ENCODE results near the gene RYR2. TPM values are rescaled to one million over a fixed set of nuclear protein-coding genes. Genes with fewer than 3 reads are reported as not detected.
"Not testable (repeated sequence)": the region's sequence is repeated elsewhere in the genome, so short reads cannot be mapped to it uniquely, and the experiment has no call there.

The RYR2 gene
- total RNA-seq, 2 donors from 2014 or later = 7.6 to 8.8 TPM

DNA sequence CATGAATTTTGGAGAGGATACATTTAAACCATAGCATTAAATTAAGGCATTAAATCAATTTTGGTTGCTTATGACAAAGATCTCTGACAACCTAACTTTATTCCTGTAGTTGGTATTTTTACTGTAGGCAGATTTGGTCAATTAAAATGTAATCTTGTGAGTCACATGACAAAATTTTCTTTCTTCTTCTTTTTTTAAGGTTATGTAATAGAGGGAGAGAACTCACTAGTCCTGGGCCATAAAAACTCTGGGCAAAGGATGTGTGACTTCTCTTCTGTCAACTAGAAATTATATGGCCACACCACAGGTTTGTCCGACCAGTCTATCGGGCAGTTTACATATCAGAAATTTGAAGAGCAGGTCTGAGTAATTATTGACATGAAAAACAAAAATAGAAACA, 181.4 kb downstream of the RYR2 start:
- intact Hi-C loops (cut with DNase I) = no loop called here

DNA sequence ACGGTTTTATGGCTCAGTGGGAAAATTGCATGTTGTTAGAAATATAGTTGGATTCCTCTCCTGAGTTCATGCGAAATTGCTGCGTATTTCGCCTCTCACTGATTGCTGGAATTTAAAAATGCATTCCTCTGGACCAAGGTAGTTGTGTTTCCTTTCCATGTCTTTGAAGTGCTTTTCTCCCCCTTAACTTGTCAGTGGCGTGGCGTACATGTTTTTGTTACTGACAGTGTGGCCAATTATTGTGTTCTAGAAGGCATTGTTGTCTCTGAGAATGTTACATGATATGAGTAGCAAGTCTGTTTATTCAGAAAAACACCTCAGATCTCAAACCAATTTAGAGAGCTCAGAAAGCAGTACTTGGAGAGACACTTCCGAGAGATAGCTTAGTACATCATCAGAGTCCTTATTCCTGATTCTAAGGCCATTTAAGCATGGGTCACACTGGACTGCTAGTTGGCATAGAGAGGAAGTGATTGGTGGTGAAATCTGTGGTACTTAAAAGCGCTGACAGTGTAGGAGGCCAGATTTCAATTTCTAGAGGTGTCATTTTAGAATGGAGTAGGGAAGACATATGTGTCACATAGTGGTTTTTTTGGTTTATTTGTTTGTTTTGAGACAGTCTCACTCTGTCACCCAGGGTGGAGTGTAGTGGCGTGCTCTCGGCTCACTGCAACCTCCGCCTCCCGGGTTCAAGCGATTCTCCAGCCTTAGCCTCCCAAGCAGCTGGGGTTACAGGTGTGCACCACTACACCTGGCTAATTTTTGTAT, 184.4 kb downstream of the RYR2 start:
- intact Hi-C loops (cut with DNase I) = no loop called here
- no peak for DNase-seq (ENCODE audit: low spot score)

More for the DNA sequence above, 181.4 kb downstream of the RYR2 start:
- DNase-seq (ENCODE audit: low spot score) = no peak

DNA sequence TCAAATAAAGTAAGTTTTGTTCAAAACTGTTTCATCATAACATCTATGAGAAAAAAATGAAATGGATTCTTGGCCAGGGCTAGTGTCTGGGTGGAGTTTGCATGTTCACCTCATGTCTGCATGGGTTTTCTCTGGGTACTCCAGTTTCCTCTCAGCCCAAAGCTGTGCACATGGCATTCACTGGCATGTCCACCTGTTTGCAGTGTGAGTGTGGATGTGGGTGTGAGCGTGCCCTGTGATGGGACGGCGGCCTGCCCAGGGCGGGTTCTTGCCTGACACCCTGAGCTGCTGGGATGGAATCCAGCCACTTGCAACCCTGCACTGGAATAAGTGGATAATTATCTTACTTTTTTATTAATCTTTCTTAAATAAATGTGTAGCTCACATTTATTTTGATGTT, 185.5 kb downstream of the RYR2 start:
- intact Hi-C loops (cut with DNase I) = no loop called here
- no peak for DNase-seq (ENCODE audit: low spot score)

DNA sequence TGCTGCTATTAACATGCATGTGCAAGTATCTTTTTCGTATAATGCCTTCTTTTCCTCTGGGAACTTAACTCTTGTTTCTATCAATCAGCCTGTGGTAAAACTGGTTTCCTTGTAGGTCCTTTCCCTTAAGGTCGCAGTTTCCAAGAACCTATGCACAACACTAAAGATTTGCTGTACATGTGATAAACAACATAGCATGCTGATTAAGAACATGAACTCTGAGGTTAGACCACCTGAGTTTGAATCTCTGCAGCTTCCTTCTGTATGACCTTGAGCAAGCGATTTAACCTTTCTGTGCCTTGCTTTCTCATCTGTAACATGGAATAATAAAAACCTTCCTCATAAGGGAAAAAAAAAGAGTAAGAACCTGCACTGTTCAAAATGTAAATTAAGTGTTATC, 186.4 kb downstream of the RYR2 start:
- no peak for DNase-seq (ENCODE audit: low spot score)
- intact Hi-C loops (cut with DNase I) = no loop called here

DNA sequence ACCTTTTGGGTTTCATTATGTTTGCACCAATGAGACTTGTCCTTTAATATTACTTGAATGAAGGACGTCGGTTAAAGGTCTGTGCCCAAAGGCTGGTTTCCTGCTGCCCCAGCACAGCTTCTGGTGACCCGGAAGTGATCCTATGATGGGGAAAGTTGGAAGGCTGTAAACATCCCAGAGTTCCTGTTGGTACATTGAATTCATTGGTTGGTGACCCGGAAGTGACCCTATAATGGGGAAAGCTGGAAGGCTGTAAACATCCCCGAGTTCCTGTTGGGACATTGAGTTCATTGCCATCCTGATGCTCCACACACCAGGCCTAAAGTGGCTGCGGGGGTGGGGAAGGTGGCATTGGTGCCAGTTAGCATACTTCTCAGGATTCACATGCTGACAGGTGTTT, 187.3 kb downstream of the RYR2 start:
- no peak for DNase-seq (ENCODE audit: low spot score)
- intact Hi-C loops (cut with DNase I) = no loop called here

DNA sequence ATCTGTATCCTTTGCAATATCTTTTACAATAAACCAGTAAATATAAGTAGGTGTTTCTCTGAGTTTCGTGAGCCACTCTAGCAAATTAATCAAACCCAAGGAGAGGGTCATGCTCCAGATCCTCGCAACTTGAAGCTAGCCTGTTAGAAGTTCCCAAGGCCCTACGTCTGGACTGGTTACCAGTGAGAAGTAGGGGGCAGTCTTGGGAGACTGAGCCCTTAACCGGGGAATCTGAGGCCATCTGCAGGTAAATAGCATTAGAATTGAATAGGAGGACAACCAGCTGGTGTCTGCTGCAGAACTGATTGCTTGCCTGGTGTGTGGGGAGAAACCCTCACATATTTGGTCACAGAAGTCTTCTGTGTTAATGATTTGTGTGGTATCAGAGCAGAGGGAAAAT, 190.5 kb downstream of the RYR2 start:
- intact Hi-C loops (cut with DNase I) = no loop called here
- no peak for DNase-seq (ENCODE audit: low spot score)

DNA sequence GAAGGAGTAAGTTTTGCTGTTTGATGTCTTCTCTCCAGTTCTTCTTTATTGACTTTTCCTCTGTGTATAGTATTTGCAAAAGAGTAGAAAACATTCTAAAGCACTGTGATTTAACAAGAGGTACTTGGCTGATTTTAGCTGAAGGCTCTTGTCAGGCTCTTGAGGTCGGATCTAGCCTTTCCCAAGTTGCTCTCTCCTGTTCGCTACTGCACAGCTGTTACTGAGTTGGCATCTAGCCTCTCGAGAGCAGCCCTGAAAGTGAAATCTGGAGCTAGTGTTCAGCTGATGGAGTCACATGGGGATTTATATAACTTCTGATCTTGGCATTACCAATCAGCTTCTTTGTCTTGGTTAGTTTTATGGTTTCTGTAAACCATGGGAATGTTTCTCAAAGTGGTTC, 193.1 kb downstream of the RYR2 start:
- no peak for DNase-seq (ENCODE audit: low spot score)
- intact Hi-C loops (cut with DNase I) = no loop called here

DNA sequence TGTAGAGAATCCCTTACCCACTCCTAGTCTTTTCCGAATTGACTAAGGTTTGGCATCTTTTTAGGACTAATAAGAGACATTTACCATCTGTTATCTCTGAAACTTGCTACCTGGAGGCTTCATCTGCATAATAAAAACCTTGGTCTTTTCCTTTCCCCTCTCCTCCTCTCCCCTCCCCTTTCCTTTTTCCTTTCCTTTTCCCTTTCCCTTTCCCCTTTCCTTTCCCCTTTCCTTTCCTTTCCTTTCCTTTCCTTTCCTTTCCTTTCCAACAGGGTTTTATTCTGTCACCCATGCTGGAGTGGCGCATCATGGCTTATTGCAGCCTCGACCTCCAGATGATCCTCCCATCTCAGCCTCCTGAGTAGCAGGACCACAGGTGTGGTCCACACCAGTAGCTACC, 195.7 kb downstream of the RYR2 start:
- DNase-seq (ENCODE audit: low spot score) = no peak
- intact Hi-C loops (cut with DNase I) = no loop called here

DNA sequence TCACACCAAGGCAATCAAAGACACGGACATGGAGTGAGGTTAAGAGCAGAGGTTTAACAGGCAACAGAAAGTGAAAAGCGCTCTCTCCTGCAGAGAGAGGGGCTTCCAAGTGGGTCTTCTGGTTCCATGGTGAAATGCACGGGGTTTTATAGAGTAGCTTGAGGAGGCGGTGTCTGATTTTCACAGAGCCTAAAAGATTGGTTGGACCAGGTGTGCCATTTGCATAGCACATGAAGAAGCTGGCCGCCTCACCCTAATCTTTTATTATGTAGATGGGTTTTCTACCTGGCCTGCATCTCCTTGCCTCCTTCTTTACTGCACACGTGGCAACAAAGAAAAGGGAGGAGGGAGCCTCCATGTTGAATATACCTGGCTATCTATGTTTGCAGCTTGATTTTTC, 197.3 kb downstream of the RYR2 start:
- intact Hi-C loops (cut with DNase I) = no loop called here
- DNase-seq (ENCODE audit: low spot score) = no peak

DNA sequence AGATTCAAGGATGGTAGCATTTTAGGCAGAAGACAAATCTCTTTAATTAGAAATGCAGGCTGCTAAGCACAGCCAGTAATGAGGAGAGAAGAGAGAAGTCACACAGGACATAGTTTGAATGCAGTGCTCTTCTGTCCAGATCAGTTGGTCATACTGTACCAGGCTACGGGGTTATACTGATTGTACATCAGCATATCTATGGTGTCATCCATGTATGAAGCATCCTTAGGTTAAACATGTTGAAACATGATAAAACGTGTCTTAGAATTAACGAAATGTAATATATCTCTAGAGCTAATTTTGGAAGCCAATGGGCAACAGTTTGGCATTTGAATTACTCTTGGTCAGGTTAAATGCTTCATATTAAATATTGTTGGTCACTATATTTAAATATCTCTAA, 199.1 kb downstream of the RYR2 start:
- intact Hi-C loops (cut with DNase I) = no loop called here
- no peak for DNase-seq (ENCODE audit: low spot score)

DNA sequence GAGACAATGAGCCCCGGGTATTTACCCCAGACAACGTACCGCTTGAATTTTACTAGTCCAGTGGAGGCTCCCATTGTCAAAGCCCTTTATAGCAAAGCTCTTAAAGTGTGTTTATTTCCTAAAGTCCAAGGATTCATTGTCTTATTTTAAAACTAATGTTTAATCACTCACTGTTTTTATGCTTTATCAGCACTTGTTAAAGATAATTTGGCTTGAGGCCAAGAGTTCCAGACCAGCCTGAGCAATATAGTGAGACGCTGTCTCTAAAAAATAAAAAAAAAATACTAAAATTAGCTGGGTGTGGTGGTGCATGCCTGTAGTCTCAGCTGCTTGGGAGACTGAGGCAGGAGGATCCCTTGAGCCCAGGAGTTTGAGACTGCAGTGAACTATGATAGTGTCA, 202.8 kb downstream of the RYR2 start:
- intact Hi-C loops (cut with DNase I) = no loop called here
- DNase-seq (ENCODE audit: low spot score) = no peak

DNA sequence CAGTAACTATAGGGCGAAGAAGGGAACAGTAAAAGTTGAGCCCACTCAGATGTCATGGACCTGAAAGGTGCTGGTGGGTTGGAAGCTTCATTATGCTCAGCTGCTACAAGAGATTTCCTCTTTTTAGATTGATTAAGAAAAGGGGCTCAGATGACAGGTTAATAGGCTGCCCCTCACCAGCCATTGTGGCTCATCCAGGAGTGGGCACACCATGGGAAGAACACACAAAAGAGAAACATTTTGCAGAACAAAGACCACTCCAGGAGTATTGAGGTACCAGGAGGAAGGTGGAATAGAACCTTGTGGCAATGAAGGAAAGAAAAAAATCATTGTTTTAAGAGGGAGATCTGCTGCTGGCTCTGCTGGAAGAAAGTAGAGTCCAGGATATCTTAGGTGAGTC, 205.5 kb downstream of the RYR2 start:
- intact Hi-C loops (cut with DNase I) = no loop called here

DNA sequence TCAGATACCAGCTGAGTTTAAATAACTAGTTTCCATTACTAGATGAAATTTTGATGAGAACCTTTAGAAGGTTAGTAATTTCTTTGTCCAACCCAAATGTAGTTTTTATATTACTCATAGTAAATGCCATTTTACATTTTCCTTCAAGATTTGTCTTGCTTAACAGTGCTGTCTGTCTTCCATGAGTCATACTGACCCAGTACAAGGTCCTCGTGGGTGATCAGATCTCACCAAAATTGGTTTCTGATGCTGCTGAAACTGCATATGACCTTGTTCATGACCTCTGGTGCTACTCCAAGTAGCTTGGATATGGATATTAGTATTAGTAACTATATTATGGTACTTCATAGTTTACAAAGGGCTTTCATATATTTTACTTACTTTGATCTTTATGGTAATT, 207.1 kb downstream of the RYR2 start:
- intact Hi-C loops (cut with DNase I) = no loop called here
- no peak for DNase-seq (ENCODE audit: low spot score)

More for the DNA sequence above, 205.5 kb downstream of the RYR2 start:
- no peak for DNase-seq (ENCODE audit: low spot score)

DNA sequence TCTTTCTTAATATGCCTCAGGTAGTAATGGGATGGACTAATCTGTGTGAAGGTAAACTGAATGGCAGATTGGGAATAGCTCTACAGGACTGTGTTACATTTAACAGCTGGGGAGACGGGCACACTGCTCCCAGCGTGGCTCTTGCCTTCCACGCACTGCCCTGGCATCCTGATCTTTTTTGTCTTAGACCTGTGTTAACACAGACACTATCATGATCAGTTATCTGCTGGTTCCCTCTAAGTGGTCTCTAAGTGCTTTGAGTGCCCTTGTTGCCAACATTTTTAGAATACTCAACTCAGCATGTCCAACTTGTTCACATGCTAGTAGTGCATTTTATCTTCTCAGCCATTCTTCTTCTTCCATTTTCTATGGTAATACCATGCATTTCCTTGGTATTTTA, 208.1 kb downstream of the RYR2 start:
- intact Hi-C loops (cut with DNase I) = no loop called here
- DNase-seq (ENCODE audit: low spot score) = no peak

DNA sequence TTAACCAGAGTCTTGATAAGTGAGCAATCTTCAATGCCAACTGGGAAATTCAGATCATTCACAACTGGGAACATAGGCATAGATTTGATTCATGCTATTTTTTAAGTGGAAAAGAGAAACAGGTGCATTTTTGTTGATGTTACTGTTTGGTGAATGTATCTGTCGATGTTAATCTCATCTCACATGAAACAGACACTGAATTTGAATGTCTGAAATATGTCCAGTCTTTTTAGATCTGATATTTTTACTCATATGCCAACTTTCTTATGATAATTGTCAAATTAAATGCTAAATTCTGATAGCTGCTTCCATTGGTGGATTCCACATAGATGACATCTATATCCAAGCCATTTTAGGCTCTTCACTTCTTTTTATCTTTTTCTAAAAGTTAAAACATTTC, 213.1 kb downstream of the RYR2 start:
- no peak for DNase-seq (ENCODE audit: low spot score)
- intact Hi-C loops (cut with DNase I) = no loop called here

DNA sequence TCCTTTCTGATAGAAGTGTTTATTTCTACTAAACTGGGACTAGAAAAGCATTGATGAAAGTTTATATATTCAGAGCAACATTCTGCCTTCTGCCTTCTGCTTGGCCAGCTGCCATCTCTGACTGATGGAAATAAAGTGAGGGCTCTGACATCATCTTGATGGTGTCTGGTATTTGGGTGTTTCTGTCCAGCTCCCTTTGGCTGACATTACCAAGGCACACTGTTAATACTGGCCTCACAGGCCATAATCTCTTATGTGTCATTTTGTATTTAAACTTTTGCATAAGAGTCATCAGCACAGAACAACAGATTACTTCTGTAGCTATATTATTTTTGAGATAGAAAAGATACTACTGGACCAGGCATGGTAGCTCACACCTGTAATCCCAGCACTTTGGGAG, 216.9 kb downstream of the RYR2 start:
- no peak for DNase-seq (ENCODE audit: low spot score)
- intact Hi-C loops (cut with DNase I) = no loop called here

DNA sequence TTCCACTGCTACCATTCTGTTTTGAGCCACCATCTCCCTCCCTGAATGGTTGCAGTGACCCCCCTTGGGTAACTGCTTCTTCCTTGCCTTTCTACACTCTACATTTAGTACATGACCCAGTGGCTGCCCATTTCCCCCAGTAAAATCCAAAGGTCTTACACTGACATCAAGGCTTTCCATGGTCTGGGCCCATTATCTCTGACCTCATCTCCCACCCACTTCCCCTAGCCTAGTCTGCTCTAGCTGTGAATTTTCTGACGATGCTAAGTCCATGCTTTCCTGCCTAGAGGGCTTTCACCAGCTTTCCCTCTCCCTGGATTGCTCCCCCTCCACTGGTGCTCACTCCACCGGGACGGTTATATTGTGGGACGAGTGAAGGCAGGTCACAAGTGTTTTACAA, 219.2 kb downstream of the RYR2 start:
- intact Hi-C loops (cut with DNase I) = no loop called here
- DNase-seq (ENCODE audit: low spot score) = no peak

DNA sequence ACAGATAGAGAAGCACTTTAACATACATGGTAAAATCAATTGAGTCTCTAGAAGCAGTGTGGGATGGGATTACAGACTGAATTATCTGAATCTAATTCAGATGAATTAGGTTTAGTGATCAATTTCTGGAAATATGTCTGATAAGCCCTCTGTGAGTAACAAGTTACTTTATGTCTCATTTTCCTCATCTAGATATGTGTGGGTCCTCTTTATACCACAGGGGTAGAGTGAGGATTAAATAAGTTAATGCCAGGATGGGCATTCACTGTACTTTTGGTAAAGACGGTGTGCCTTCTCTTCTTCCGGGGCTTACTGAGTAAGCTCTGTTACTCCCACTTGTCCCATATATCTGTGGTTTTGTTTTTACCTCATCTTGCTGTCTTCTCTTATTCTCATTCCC, 225.8 kb downstream of the RYR2 start:
- DNase-seq (ENCODE audit: low spot score) = no peak
- intact Hi-C loops (cut with DNase I) = no loop called here

DNA sequence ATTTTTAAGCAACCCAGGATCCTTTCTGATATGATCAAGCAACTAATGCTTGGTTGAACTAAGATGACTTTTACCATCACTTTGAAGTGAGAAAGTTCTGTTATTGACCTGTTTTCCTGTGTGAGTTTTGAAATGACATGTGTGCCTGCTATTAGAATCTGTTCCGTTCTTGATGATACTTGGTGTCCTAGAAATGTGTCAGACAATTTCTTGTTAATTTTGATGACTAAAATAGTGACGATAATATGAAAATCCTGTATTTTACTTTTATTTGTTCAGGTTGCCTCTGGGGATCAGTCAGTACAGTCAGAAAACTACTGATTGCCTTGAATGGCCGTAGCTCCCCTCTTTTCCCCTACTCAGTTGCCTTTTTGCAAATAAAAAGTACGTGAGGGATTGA, 228.0 kb downstream of the RYR2 start:
- intact Hi-C loops (cut with DNase I) = no loop called here
- no peak for DNase-seq (ENCODE audit: low spot score)

DNA sequence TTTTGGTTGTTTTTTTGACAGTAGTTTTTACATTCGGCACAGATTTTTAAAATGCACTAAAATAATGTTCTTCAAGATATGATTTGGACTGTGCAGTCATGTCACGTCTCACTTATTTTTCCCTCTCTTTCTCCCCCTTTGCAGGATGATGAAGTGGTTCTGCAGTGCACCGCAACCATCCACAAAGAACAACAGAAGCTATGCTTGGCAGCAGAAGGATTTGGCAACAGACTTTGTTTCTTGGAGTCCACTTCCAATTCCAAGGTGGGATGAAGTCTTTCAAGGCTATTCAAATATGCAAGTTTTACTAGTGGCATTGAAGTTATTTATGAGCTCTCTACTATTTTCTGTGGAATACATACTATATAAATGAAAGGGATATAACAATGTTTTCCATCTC, 228.4 kb downstream of the RYR2 start:
- intact Hi-C loops (cut with DNase I) = no loop called here
- DNase-seq (ENCODE audit: low spot score) = no peak

DNA sequence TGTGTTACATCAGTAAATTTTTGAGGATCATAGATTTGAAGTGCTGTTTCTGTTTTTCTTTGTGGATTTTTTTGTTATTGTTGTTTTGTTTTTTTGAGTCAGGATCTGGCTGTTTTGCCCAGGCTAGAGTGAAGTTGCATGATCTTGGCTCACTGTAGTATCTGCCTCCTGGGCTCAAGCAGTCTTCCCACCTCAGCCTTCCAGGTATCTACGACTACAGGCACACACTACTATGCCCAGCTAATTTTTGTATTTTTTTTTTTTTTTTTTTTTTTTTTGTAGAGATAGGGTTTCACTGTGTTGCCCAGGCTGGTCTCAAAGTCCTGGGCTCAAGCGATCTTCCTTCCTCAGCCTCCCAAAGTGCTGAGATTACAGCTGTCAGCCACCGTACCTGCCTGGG, 236.0 kb downstream of the RYR2 start:
- intact Hi-C loops (cut with DNase I); DNase-seq (ENCODE audit: low spot score): not testable (repeated sequence)

DNA sequence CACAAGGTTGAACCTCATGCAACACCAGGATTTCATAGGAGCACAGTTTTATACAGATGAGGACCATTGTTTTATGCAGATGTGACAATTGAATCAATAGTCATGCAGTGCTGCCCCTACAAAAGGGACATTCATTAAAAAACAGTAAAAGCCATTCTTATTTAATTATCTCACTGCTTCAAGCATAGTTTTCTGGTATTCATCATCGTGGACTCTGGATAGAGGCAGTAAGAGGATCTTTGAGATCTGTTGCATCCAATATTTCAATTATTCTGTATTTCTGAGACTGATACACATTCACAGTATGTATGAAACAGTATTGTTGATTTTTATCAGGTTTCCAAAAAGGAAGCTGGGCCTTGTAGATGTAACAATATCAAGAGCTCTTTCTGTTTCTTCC, 237.6 kb downstream of the RYR2 start:
- intact Hi-C loops (cut with DNase I) = no loop called here

More for the DNA sequence above, 237.6 kb downstream of the RYR2 start:
- DNase-seq (ENCODE audit: low spot score) = no peak

Measured in posterior vena cava (tissue), 2 donors.